Measurements from ENCODE around the gene OS9. TPM values are rescaled to one million over a fixed set of nuclear protein-coding genes. Genes with fewer than 3 reads are reported as not detected.
A peak's percentile ranks its signal among the peaks of the same experiment; 100 is the strongest.
"Not testable (repeated sequence)": the region's sequence is repeated elsewhere in the genome, so short reads cannot be mapped to it uniquely, and the experiment has no call there.

The OS9 gene, protein sequence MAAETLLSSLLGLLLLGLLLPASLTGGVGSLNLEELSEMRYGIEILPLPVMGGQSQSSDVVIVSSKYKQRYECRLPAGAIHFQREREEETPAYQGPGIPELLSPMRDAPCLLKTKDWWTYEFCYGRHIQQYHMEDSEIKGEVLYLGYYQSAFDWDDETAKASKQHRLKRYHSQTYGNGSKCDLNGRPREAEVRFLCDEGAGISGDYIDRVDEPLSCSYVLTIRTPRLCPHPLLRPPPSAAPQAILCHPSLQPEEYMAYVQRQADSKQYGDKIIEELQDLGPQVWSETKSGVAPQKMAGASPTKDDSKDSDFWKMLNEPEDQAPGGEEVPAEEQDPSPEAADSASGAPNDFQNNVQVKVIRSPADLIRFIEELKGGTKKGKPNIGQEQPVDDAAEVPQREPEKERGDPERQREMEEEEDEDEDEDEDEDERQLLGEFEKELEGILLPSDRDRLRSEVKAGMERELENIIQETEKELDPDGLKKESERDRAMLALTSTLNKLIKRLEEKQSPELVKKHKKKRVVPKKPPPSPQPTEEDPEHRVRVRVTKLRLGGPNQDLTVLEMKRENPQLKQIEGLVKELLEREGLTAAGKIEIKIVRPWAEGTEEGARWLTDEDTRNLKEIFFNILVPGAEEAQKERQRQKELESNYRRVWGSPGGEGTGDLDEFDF
- 100 to 1,000 TPM; 139 to 223 (median 148) TPM for total RNA-seq

- H3K4me1 ChIP-seq: peaks cover 12 to 21% (median 18%) of the 10 kb centered on the region in 4 donors
- peak within 1 kb of the TSS; percentile 72 to 85 (median 77) for H3K27ac ChIP-seq (replicated peaks in 1 of 4)
- TF ChIP-seq EP300 (IDR thresholded peaks at IDR 0.05): no peak
- TF ChIP-seq POLR2A (IDR thresholded peaks at IDR 0.05; ENCODE audit: low read depth): peak; percentile 50
- TF ChIP-seq, protein P1, sequence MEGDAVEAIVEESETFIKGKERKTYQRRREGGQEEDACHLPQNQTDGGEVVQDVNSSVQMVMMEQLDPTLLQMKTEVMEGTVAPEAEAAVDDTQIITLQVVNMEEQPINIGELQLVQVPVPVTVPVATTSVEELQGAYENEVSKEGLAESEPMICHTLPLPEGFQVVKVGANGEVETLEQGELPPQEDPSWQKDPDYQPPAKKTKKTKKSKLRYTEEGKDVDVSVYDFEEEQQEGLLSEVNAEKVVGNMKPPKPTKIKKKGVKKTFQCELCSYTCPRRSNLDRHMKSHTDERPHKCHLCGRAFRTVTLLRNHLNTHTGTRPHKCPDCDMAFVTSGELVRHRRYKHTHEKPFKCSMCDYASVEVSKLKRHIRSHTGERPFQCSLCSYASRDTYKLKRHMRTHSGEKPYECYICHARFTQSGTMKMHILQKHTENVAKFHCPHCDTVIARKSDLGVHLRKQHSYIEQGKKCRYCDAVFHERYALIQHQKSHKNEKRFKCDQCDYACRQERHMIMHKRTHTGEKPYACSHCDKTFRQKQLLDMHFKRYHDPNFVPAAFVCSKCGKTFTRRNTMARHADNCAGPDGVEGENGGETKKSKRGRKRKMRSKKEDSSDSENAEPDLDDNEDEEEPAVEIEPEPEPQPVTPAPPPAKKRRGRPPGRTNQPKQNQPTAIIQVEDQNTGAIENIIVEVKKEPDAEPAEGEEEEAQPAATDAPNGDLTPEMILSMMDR (IDR thresholded peaks at IDR 0.05): peak; percentile 66 to 89 (median 79)
- TF ChIP-seq POLR2AphosphoS5 (IDR thresholded peaks at IDR 0.05): peak; percentile 79 to 90
- H3K27me3 ChIP-seq: no peaks in the 10 kb centered on the region
- peak; percentile 99 for DNase-seq (ENCODE audit: extremely low spot score)
- H3K4me3 ChIP-seq: peak within 1 kb of the TSS; percentile 72 to 89 (median 84)
- WGBS: under 1% methylated on average over 45 of the region's 45 CpGs
- intact Hi-C loops (cut with DNase I): loop anchor here (5.0 kb wide), 1 partner anchor 112 kb away; no protein-coding TSS in a partner anchor
- peaks cover 15 to 33% (median 24%) of the 10 kb centered on the region in 4 donors for H3K36me3 ChIP-seq
- no peaks in the 10 kb centered on the region for H3K9me3 ChIP-seq
These were observed at the start of gene OS9 for GRCh38 chr12:57693659-57694458. Gene OS9, plus strand, starts transcription at chr12:57694132. Its CDS starts 30 bp downstream, at chr12:57694162.

DNA sequence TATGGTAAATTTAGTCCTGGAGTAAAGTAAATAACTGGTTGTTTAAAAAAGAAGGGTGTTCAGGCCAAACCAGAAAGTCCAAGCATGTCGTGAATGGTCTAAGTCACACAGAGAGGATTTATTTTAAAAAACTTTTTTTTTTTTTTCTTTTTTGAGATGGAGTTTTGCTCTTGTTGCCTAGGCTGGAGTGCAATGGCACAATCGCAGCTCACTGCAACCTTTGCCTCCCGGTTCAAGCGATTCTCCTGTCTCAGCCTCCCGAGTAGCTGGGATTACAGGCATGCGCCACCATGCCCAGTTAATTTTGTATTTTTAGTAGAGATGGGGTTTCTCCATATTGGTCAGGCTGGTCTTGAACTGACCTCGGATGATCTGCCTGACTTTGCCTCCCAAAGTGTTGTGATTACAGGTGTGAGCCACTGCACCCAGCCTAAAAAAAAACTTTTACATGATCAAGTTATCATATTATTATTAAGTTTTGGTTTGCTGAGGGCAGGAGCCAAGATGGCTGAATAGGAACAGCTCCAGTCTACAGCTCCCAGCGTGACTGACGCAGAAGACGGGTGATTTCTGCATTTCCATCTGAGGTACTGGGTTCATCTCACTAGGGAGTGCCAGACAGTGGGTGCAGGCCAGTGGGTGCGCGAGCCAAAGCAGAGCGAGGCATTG is 47.8 kb upstream of the OS9 start:
- DNase-seq (ENCODE audit: extremely low spot score); H3K4me3 ChIP-seq; H3K9me3 ChIP-seq; H3K4me1 ChIP-seq; intact Hi-C loops (cut with DNase I); H3K27ac ChIP-seq (replicated peaks in 1 of 4); H3K36me3 ChIP-seq: not testable (repeated sequence)
- H3K27me3 ChIP-seq: peaks cover 0 to 30% (median 0%) of the 10 kb centered on the region in 4 donors
- WGBS: 65% methylated on average over 10 of the region's 13 CpGs

- H3K36me3 ChIP-seq; intact Hi-C loops (cut with DNase I); H3K9me3 ChIP-seq; DNase-seq (ENCODE audit: extremely low spot score); H3K27ac ChIP-seq (replicated peaks in 1 of 4); H3K4me1 ChIP-seq; H3K4me3 ChIP-seq: not testable (repeated sequence)
- 96% methylated on average over 5 of the region's 15 CpGs for WGBS
- H3K27me3 ChIP-seq: peaks cover 0 to 24% (median 0%) of the 10 kb centered on the region in 4 donors
These were observed 47.3 kb upstream of the OS9 start for GRCh38 chr12:57646659-57647049.

- H3K9me3 ChIP-seq: no peaks in the 10 kb centered on the region
- no peak for TF ChIP-seq POLR2AphosphoS5 (IDR thresholded peaks at IDR 0.05)
- TF ChIP-seq EP300 (IDR thresholded peaks at IDR 0.05): no peak
- TF ChIP-seq, protein P1 (IDR thresholded peaks at IDR 0.05): no peak
- no peak for TF ChIP-seq POLR2A (IDR thresholded peaks at IDR 0.05; ENCODE audit: low read depth)
- H3K4me3 ChIP-seq: no peak overlapping the region
- no peaks in the 10 kb centered on the region for H3K36me3 ChIP-seq
- H3K27ac ChIP-seq (replicated peaks in 1 of 4): no peak overlapping the region
- 65% methylated on average over 3 of the region's 3 CpGs for WGBS
- DNase-seq (ENCODE audit: extremely low spot score): no peak
- peaks cover 0 to 4% (median 0%) of the 10 kb centered on the region in 4 donors for H3K27me3 ChIP-seq
- peaks cover 0 to 10% (median 4%) of the 10 kb centered on the region in 4 donors for H3K4me1 ChIP-seq
- intact Hi-C loops (cut with DNase I): no loop called here
These were observed 39.9 kb upstream of the OS9 start for GRCh38 chr12:57654042-57654441.

DNA sequence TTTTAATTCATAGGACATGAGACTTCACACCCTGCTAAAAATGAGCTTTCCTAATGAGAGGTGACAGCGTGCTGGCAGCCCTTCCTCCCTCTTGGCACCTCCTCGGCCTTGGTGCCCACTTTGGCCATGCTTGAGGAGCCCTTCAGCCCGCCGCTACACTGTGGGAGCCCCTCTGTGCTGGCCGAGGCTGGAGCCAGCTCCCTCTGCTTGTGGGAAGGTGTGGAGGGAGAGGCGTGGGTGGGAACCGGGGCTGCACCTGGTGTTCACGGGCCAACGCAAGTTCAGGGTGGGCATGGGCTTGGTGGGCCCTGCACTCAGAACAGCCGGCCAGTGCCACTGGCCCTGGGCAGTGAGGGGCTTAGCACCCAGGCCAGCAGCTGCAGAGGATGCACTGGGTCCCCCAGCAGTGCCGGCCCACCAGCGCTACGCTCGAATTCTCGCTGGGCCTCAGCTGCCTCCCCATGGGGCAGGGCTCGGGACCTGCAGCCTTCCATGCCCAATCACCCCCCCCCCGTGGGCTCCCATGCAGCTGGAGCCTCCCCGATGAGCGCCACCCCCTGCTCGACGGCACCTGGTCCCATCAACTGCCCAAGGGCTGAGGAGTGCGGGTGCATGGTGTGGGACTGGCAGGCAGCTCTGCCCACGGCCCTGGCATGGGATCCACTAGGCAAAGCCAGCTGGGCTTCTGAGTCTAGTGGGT is 38.2 kb upstream of the OS9 start:
- intact Hi-C loops (cut with DNase I): no loop called here
- no peak overlapping the region for H3K27ac ChIP-seq (replicated peaks in 1 of 4)
- H3K27me3 ChIP-seq: peaks cover 0 to 4% (median 0%) of the 10 kb centered on the region in 4 donors
- DNase-seq (ENCODE audit: extremely low spot score): no peak
- 77% methylated on average over 11 of the region's 23 CpGs for whole genome bisulfite sequencing
- H3K4me3 ChIP-seq: no peak overlapping the region
- TF ChIP-seq POLR2AphosphoS5 (IDR thresholded peaks at IDR 0.05) (no peak), EP300 (IDR thresholded peaks at IDR 0.05) (no peak), POLR2A (IDR thresholded peaks at IDR 0.05; ENCODE audit: low read depth) (no peak)
- TF ChIP-seq, protein P1 (IDR thresholded peaks at IDR 0.05): no peak
- no peaks in the 10 kb centered on the region for H3K36me3 ChIP-seq
- no peaks in the 10 kb centered on the region for H3K9me3 ChIP-seq
- peaks cover 0 to 10% (median 4%) of the 10 kb centered on the region in 4 donors for H3K4me1 ChIP-seq

- WGBS: 20% methylated on average over 1 of the region's 4 CpGs
- H3K36me3 ChIP-seq; H3K9me3 ChIP-seq; H3K27ac ChIP-seq (replicated peaks in 1 of 4); H3K27me3 ChIP-seq; H3K4me3 ChIP-seq; DNase-seq (ENCODE audit: extremely low spot score); intact Hi-C loops (cut with DNase I); H3K4me1 ChIP-seq: not testable (repeated sequence)
These were observed 37.5 kb upstream of the OS9 start for GRCh38 chr12:57656408-57656807.

Measured in esophagus muscularis mucosa (tissue), 4 donors.